Germinal center (tissue), 1 donor: ENCODE results near the gene TMEM219.
A peak's percentile ranks its signal among the peaks of the same experiment; 100 is the strongest.

Experiments used
- DNase-seq: peaks from one replicate; pipeline ENCODE4 v3.0.0; 2012; ENCODE audit warnings: mixed read lengths, low spot score

The TMEM219 gene

DNA sequence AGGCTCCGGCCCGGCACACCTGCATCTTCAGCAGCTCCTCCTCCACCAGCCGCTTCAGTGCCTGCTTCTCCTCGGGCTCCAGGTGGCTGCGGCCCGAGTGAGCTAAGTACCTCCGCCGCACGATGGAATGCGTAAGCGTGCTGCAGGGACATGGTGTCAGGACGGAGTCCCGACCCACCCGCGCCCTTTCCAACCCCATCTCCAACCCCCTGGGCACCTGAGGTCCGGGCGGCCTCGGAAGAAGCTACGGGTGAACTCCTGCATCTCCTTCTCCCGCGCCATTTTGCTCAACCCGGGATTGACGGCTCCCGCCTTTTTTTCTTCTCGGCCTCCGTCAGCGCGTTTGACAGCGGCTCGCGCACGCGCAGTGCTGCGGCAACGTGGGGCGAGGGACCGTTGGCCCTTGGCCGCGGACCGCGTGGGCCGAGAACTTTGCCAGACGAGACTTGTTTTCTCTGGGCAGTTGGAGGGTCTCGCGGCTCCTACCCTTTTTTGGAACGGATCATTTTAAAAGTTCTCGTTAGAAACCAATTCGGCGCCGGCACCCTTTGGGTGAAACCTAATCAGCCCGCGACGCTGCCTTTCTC, 33.5 kb downstream of the TMEM219 start, which contains the start of gene HIRIP3:
Gene HIRIP3, minus strand, starts transcription at position 294 of the 587 bp plus-strand sequence. Its CDS starts 12 bp downstream, at position 282.
- DNase-seq, result peak; percentile 94

DNA sequence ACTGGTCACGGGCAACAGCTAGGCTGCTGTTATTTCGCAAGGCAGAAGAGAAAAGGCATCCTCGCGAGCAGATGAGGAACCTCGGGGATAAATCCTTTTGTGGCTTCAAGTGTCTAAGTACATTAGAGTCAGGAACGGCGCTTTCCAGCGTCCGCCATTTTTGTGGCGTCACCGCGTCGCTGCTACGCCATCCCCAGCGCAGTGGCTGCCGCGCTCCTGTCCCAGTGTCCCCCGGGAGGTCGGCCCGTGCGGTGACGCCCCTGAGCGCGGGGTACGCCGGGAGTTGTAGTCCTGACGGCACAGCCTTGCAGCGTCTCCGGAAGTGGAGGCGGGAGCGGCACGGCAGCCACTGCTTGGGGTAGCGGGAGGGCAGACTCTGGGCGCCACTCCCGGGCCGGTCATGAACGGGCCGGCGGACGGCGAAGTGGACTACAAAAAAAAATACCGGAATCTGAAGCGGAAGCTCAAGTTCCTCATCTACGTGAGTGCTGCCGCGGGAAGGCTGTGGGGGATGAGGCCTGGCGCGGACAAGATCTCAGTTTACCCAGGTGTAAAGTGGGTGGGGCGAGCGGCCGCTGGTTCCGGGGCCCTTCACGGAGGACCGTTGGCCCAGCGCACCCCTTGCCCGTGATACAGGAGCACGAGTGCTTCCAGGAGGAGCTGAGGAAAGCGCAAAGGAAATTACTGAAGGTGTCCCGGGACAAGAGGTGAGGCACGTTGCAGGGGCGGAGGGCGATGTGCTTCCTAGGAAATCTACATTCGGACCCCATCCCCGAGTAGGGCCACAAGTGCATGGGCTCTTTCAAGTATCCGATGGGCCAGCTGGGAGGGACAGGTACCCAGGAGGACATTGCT, 34.3 kb downstream of the TMEM219 start, which contains the start of gene INO80E:
Gene INO80E, plus strand, starts transcription at position 331 of the 855 bp plus-strand sequence. Its CDS starts 70 bp downstream, at position 401.
- DNase-seq, result peak; percentile 98

DNA sequence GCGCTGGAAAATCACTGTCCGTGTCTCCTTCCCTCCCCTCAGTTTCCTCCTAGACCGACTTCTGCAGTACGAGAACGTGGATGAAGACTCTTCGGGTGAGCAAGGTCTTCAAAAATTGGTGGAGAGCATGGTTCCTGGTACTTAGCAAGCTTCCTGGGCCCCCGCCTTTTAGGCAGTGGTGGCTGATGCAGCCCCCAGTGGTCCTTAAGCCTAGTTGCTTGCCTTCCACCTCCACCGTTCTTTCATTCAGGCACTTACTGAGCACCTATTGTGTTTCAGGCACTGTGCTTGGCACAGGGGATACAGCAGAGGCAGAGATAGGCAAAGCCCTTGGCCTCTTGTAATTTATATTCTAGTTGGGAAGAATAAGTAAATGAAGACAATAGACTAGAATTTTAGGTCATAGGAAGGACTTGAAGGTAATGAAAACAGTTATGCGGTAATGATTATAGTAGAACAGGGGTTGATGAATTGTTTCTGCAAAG, 34.9 kb downstream of the TMEM219 start:
- DNase-seq, result no peak

DNA sequence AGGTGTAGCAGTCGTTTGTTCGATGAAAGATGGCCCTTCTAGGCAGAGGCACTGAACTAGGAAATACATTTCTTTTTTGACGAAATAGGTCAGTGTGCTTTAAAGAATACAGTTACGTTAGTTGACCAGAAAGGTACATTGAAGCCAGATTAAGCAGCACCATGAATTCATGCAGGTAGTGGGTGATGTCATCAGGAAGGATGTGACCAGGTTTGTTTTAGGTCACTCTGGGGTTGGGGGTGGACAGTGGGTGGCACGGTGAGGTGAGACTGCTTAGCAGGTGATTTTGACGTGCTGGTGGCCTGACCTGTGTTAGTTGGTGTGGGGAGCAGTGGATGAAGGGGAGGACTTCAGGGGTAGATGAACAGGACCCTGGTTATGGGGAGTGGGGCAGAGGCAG, 37.7 kb downstream of the TMEM219 start:
- DNase-seq, result no peak

DNA sequence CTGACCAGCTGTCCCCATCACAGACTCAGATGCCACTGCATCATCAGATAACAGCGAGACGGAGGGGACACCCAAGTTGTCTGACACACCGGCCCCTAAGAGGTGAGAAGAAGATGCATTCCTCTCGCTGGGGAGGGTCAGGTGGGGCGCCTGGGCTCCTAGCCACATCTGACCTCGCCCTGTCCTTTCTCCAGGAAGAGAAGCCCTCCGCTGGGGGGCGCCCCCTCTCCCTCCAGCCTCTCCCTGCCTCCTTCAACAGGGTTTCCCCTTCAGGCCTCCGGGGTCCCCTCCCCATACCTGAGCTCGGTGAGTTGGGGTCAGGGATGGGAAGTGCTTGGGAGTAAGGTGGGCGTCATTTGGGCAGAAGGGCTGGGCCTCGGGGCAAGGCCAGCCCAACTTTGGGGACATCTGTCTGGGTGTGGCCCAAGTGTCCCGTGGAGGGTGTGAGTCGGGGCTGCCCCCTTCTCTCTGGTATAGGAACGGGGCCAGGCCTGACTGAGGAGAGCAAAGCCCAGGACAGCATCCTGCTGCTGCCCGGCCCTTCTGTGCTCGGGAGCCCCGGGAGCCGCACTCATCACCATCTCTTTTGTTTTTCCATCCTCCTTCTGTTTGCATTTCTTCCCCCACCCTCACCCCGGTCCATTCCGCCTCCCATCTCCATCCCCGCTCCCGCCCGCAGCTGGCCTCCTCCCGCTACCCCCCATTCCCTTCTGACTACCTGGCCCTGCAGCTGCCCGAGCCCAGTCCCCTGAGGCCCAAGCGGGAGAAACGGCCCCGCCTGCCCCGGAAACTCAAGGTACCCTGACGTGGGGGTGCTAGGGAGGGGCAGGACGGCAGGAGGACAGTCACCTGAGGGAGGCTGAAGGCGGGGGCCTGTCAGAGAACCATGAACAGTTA, 39.1 kb downstream of the TMEM219 start:
- no peak for DNase-seq

DNA sequence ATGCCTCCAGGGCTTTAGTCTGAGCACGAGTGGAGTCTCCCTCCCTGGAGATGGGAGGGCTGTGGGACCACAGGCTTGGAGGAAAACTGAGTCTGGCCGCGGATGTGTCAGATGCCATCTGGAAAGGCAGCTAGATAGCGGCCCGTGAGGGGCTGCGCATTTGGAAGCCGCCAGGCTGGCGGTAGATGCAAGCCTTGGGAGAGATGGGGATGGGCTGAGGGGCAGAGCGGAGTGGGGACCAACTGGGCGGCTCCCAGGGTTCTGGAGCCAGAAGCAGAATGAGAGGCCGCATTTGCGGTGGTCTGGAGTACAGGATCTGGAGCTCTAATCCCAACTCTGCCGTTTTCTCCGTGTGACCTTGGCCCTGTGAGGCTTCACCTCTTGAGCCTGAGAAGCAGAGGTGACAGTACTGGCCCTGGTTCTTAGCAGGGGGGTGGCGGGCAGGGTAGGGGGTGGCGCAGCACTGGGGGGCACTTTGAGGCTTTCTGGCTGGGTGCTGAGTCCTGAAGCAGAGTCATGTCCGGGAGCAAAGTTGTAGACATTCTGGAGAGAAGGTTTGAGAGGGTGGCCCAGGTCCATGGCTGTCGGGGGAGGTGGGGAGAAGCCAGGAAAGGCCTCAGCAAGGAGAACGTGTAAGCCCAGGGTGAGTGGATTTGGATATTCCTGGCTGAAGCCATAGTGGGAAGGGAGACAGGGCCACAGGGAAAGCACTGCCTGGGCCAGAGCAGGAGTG, 40.9 kb downstream of the TMEM219 start:
- no peak for DNase-seq

DNA sequence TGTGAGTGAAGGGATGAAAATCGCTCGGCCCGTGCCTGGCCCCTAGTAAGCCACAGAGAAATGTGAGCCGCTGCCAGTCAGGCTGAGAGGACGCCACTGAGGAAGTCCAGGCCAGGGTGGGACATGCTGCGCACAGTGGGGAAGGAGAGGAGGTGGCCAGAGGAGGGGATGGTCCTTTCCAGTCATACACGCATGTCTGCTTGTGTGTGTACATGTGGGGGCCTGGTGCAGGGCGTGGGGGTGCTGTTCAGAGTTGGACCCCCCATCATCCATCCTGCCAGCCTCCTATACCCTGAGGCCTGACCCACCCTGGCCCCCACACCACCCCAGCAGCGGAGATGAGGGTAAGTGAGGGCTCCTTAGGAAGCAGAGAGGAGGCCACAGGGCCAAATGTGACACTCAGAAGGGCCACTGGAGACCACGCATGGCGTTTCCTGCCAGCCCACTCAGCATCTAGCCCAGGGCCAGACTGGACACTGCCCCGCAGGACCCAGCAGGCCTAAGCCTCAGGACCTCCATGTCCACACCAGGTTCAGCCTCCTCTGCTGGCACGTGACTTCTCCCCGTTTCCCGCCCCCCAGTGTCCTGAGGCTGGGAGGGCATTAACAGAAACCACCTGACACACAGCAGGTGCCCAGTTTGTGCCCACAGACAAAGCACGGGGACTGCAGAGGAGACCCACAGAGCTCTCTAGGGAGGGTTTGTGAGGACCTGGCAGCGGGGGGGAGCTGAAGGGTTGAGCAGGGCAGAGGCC, 42.0 kb downstream of the TMEM219 start:
- no peak for DNase-seq

DNA sequence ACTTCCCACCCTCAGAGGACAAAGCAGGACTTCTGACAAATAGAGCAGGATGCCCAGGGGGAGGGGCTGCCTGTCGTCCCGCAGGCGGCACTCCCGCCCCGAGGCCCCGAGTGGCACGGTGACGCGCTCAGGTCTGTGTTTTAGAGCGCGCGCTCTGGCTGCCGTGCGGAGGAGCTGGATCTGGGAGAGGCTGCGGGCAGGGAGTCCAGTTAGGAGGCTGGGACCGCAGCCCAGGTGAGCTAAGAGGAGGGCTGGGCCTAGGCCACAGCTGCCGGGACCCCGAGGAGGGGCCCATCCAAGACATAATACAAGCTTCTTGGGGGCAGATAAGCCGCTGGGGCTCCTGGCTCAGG, 42.5 kb downstream of the TMEM219 start:
- DNase-seq, result no peak

DNA sequence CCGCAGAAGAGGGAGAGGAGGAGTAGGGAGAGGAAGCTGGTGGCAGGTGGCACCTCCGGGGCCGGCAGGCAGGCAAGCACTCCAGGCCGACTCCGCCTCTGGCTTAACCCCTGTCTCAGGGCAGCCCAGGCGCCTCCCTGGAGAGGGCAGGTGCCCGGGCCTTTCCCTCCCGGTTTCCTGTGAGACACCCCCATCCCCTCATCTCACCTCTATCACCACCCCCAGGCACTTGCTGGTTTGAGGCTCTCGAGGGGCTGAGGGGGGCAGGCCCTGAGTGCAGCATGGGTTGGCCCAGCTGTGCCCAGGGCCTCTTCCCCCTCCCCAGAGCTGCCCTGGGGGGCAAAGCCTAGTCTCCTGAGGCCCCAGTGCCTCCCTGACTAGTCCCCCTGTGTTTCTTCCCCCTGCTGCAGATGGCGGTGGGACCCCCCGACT, 42.9 kb downstream of the TMEM219 start:
- DNase-seq, result peak; percentile 44

DNA sequence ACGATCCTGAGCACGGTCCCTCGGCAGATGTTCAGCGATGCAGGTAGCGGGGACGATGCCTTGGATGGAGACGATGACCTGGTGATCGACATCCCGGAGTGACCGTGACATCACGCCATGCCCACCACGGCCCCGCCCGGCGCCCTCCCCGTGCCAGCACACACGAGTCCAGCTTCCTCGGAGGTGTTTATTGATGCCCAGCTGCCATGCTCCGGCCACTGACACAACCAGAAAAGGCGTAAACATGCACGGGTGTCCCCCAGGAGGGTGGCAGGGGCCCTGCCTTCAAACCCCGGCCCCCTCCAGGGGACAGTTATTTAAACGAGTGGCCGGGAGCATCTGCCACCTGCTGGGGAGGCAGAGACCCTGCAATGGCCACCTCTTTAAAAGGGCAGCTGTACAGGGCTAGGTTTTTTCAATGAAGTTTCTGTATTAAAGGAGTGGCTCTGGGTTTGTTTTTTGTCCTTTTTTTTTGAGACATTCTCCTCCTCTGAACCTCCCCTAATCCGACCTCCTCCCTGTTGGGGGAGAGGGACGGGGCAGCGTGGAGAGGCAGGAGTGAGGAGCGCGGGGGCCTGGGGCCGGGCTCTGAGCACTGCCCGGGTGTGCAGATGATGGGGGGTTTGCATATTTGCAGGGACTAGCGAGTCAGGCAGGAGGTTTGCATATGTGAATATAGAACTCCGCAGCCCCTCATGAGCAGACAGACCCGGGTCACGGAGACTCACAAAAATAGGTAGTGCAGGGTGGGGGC, 43.6 kb downstream of the TMEM219 start:
- DNase-seq, result peak; percentile 78

DNA sequence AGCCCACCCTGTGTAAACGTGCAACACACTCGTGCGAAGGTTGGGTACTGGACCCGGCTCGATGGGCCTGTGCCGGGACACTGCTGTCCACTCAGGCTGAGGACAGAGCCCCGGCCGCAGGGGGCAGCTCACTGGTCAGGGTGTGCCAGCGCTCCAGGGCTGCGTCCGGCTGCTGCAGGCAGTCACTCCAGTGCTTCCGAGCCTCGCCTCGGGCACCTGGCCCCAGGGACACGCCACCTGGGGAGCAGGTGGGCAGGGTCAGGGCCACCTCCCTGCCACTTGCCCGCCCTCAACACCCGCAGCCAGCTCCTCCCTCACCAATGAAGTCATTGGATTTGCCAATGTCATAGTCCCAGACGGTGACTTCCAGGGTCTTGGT, 44.2 kb downstream of the TMEM219 start:
- DNase-seq, result no peak

DNA sequence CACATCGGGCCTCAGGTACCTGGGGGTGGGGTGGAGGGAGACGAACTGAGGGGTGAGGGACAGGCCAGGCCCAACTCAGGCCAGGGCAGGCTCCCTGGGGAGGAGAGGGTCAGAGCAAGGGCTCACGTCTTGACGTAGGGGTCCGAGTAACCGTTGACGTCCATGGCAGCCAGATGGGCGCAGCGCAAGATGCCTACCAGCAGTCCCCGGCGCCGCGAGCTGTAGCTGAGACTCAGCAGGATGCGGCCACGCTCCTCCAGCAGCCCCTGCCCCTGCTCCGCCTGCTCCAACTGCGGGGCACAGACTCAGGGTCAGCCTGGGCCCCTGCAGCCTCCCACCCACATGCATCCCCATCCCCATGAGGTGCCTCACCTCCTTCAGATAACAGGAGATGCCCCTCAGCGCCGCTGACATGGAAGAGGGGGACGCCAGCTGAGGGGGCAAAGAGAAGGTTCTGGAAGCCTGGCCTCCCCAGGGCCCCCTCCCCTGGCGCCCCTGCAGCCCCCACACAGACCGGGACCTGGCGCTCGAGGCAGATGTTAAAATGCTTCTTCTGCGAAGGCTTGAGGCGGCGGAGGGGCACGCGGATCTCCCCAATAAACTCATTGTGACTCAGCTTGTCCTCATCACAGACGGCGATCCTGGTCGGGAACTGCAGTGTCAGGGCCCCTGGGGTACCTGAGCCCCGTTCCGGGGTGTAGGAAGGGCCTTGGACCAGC, 44.9 kb downstream of the TMEM219 start:
- no peak for DNase-seq

DNA sequence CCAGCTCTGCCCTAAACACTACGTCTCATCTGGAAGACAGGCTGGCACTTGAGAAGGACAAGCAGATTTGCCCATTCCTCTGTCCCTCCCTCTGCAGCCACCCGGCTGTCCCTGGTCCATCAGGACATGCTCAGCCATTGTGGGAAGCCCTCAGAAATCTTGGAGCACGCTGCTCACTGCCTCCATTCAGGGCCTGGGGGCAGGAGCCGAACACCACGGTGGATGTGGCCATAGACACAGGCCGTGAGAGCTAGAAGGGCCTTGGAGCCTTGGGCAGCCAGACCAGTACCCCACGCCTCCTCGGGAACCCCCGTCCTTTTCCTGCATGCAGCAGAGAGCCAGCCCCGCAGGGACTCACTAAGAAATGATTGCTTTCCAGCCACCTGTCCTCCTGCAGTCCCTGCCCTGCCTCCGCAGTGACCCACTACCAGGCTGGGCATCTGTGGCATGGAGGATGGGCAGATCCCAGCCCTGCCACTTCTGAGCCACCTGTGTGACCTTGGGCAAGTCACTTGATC, 45.6 kb downstream of the TMEM219 start:
- no peak for DNase-seq

DNA sequence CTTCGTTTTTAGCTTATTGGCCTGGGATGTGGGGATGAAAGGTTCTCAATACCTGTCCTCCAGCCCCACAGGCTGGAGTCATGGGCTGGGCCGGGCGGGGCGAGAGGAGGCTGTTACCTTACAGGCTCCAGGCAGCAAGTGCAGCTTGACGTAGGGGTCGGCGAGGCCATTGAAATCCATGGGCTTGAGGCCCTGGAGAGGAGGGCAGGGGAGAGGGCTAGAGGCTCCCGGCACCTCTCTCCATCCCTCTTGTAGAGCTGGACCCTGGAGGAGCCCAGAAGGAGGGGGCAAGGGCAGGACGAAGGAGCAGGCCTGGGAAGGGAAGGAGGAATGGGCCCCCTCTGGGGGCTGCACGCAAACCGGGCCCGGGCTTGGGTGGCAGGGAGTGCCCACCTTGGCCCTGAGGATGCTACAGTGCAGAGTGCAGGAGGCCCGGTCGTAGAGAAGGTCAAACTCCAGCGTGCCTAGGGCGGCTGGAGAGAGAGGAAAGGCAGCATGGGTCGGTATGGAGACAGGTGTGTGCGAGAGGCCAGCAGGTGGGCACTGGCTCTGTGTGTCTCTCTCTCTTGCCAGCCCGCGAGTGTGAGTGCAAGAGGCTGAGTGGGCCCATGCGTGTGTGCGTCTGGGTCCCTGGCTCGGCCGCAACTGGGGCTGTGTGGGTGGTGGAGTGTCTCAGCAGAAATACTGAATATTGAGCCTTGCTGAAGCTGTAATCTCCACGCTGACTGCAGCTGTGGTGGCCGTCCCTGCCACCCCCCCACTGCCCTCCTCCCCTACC, 47.4 kb downstream of the TMEM219 start:
- no peak for DNase-seq

DNA sequence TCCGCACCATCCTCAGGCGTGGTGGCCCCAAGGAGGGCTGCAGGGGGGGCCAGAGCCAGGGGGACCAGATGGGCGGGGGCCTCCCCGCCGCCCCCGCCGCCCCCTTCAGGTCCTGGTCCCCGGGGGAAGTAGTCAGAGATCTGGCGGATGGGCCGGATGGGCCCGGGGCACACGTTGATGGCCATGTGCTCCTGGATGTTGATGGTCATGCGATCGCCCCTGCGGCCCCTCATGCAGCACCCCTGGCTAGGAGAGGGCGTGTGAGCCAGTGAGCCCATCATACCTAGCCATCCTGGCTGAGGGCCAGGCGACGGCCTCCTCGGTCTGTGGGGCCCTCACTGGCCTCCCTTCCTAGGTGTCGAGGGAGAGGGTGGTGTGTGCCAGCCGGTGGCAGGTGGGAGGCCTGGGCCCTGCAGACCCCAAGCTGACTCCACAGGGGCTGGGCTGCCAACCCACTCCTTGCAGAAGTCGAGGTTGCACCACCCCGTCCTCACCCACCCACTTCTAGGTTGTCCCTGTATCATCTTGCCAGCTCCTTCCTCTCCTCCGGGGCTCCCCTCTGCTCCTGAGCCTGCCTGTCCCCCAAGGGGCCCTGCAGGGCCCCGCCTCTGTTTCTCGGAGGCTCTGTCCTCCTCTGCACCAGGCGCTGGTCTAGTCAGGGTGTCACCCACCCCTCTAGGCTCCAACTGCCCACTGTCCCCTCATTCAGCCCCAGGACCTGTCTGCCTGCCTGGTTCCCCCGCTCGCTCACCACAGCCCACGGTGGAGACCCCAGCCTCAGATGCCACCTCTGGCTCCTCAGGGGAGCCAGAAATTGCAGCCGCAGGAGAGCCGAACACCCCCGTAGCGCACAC, 48.3 kb downstream of the TMEM219 start:
- DNase-seq, result no peak

DNA sequence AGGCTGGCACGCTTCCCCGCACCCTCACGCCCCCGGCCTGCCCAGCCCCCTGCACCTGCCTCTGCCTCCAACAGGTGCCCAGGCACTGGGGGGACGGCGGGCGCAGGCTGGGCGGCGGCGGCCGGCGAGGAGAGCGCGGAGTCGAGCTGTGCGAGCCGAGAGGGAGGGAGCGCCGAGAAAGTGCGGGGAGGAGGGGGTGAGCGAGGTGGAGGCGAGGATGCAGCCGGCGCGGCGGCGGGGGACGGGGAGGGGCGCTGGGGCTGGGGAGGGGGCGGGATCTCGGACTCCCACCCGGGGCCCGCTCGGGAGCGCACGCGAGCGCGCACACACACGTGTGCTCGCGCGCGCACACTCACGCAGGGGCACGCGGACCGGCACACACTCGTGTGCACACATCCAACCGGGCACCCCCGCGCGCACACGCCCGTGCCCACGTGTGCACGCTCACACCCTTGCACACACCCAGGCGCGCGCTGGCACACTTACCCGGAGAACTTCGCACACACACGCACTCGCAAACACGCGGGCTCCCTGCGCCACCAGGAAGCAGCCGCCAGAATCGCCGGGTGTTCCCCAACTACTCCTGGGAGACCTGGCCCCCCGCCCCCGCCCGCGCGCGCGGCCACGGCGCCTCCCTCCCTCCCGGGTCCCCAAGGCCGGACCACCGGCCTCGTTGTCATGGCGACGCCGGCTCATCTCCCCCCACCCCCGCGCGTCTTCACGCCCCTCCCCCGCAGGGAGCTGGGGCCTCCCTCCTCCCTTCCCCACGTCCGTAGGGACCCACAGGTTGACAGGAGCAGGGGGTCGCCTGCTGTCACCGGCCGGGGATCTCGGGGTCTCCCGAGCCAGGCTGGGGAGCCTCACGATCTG, 49.2 kb downstream of the TMEM219 start, which contains the start of gene DOC2A:
Gene DOC2A, minus strand, starts transcription at position 184 of the 870 bp plus-strand sequence. CDS start 805 bp downstream, outside the sequence.
- DNase-seq, result no peak
